GM19468 (cell line): ENCODE results near the gene RNU7-1.
"Not testable (repeated sequence)": the region's sequence is repeated elsewhere in the genome, so short reads cannot be mapped to it uniquely, and the experiment has no call there.

Experiments used
- ATAC-seq: cut with Tn5 transposase; IDR thresholded peaks from one replicate; pipeline ENCODE4 v1.9.1; 2021; ENCODE audit warnings: mild to moderate bottlenecking, moderate library complexity, moderate number of reproducible peaks; ENCODE audit not compliant: unreplicated experiment; ENCODE audit errors: extremely low read depth

Gene RNU7-1

GRCh38 chr12:6943722-6944380 lies at the start of gene RNU7-1, which contains the start of gene C12orf57:
Gene RNU7-1 (plus strand): TSS chr12:6943816.
Gene C12orf57 (plus strand): TSS chr12:6944022. CDS start chr12:6944122, 100 bp downstream.
- ATAC-seq: peak; percentile 14

- ATAC-seq: no peak
Measured at GRCh38 chr12:6894321-6894720, 49.3 kb upstream of the RNU7-1 start.

GRCh38 chr12:6896846-6897435 lies 46.7 kb upstream of the RNU7-1 start:
- no peak for ATAC-seq

GRCh38 chr12:6899427-6899826 lies 44.2 kb upstream of the RNU7-1 start:
- ATAC-seq: no peak

GRCh38 chr12:6899837-6900519 lies 43.6 kb upstream of the RNU7-1 start:
- ATAC-seq: no peak

- no peak for ATAC-seq
Measured at GRCh38 chr12:6902448-6902847, 41.2 kb upstream of the RNU7-1 start.

- no peak for ATAC-seq
Measured at GRCh38 chr12:6903722-6904121, 39.9 kb upstream of the RNU7-1 start.

GRCh38 chr12:6904280-6905276 lies 39.0 kb upstream of the RNU7-1 start, which contains the start of gene LRRC23:
Gene LRRC23 (plus strand): TSS chr12:6904822. CDS start chr12:6905634, 812 bp downstream.
- ATAC-seq: peak; percentile 54

- ATAC-seq: no peak
Measured at GRCh38 chr12:6905414-6906040, 38.1 kb upstream of the RNU7-1 start.

GRCh38 chr12:6908141-6908540 lies 35.5 kb upstream of the RNU7-1 start:
- not testable (repeated sequence) for ATAC-seq

- no peak for ATAC-seq
Measured at GRCh38 chr12:6909421-6910145, 34.0 kb upstream of the RNU7-1 start.

GRCh38 chr12:6912164-6912935 lies 31.3 kb upstream of the RNU7-1 start:
- ATAC-seq: no peak

- ATAC-seq: no peak
Measured at GRCh38 chr12:6914246-6914946, 29.2 kb upstream of the RNU7-1 start, which contains the start of gene ENO2. Gene ENO2 (plus strand): TSS chr12:6914580. CDS start chr12:6915833, 1,253 bp downstream.

GRCh38 chr12:6914947-6915788 lies 28.4 kb upstream of the RNU7-1 start:
- ATAC-seq: no peak

- no peak for ATAC-seq
Measured at GRCh38 chr12:6915789-6916285, 27.8 kb upstream of the RNU7-1 start.

- no peak for ATAC-seq
Measured at GRCh38 chr12:6916426-6917200, 27.0 kb upstream of the RNU7-1 start.
